Measurements from ENCODE around the gene TFPI. TPM values are rescaled to one million over a fixed set of nuclear protein-coding genes. Genes with fewer than 3 reads are reported as not detected.

The TFPI gene
- total RNA-seq, 5 donors from 2014 or later (not counting 1 experiment from before 2014, with no cell fraction given) = 0.47 to 1.5 (median 1.0) TPM

- H3K4me3 Mint-ChIP-seq = no peak overlapping the region
- CTCF ChIA-PET = no interaction called here
- 68% methylated on average over 3 of the region's 3 CpGs for WGBS (ENCODE audit: insufficient coverage)
- DNase-seq = no peak
- Histone ChIP-seq H3K27ac (ENCODE audit: low read length) (no peak overlapping the region), H3K36me3 (ENCODE audit: control insufficient read depth in 2 of 2, extremely low read depth in 1 of 2, insufficient read depth in 1 of 2, low read length in 1 of 2) (no peaks in the 10 kb centered on the region), H3K4me1 (ENCODE audit: control insufficient read depth in 1 of 2, extremely low read depth in 1 of 2, insufficient read depth in 2 of 2, low read length in 2 of 2) (peaks cover 0 to 9% of the 10 kb centered on the region in 2 experiments), H3K9me3 (no peaks in the 10 kb centered on the region), H3K4me3 (ENCODE audit: control insufficient read depth in 1 of 2, extremely low read depth in 1 of 2, low read length in 1 of 2) (no peak overlapping the region), H3K27me3 (replicated peaks in 1 of 2; ENCODE audit: control insufficient read depth in 2 of 2, extremely low read depth in 1 of 2, insufficient read depth in 2 of 2, low read length in 1 of 2) (no peaks in the 10 kb centered on the region)
- POLR2A ChIA-PET = interaction anchor here in 1 of 2 donors (0.6 kb wide), 1 partner anchor 920 kb away, joined by 4 read pairs; no protein-coding TSS in a partner anchor
- no peak for ATAC-seq (replicated peaks in 1 of 4)
- H3K27me3 Mint-ChIP-seq = peaks cover 0 to 4% of the 10 kb centered on the region in 2 donors
- H3K9me3 Mint-ChIP-seq = no peaks in the 10 kb centered on the region
- no peak overlapping the region for H3K27ac Mint-ChIP-seq
- peaks cover 5 to 6% (median 6%) of the 10 kb centered on the region in 3 donors for H3K4me1 Mint-ChIP-seq
- no peaks in the 10 kb centered on the region for H3K36me3 Mint-ChIP-seq
These were observed 4.2 kb downstream of the TFPI start for GRCh38 chr2:187549951-187550555.

- ATAC-seq (replicated peaks in 1 of 4) = no peak
- peaks cover 3 to 4% (median 3%) of the 10 kb centered on the region in 3 donors for H3K4me1 Mint-ChIP-seq
These were observed 5.0 kb downstream of the TFPI start for GRCh38 chr2:187549193-187549592.

GRCh38 chr2:187548656-187549055, 5.6 kb downstream of the TFPI start:
- Histone ChIP-seq H3K4me1 (ENCODE audit: control insufficient read depth in 1 of 2, extremely low read depth in 1 of 2, insufficient read depth in 2 of 2, low read length in 2 of 2) (peaks cover 0 to 6% of the 10 kb centered on the region in 2 experiments), H3K36me3 (ENCODE audit: control insufficient read depth in 2 of 2, extremely low read depth in 1 of 2, insufficient read depth in 1 of 2, low read length in 1 of 2) (no peaks in the 10 kb centered on the region), H3K4me3 (ENCODE audit: control insufficient read depth in 1 of 2, extremely low read depth in 1 of 2, low read length in 1 of 2) (no peak overlapping the region), H3K9me3 (no peaks in the 10 kb centered on the region), H3K27ac (ENCODE audit: low read length) (no peak overlapping the region), H3K27me3 (replicated peaks in 1 of 2; ENCODE audit: control insufficient read depth in 2 of 2, extremely low read depth in 1 of 2, insufficient read depth in 2 of 2, low read length in 1 of 2) (no peaks in the 10 kb centered on the region)
- CTCF ChIA-PET = no interaction called here
- DNase-seq (no peak), ATAC-seq (replicated peaks in 1 of 4) (no peak)
- Mint-ChIP-seq H3K27ac (no peak overlapping the region), H3K27me3 (no peaks in the 10 kb centered on the region), H3K36me3 (no peaks in the 10 kb centered on the region), H3K9me3 (no peaks in the 10 kb centered on the region), H3K4me3 (no peak overlapping the region), H3K4me1 (no peaks in the 10 kb centered on the region)
- POLR2A ChIA-PET = no interaction called here

More at GRCh38 chr2:187549193-187549592, 5.0 kb downstream of the TFPI start:
- H3K4me3 Mint-ChIP-seq = no peak overlapping the region
- ChIA-PET POLR2A (interaction anchor here in 1 of 2 donors (0.6 kb wide), 1 partner anchor 919 kb away, joined by 4 read pairs; no protein-coding TSS in a partner anchor), CTCF (no interaction called here)
- no peaks in the 10 kb centered on the region for H3K9me3 Mint-ChIP-seq
- peaks cover 0 to 9% of the 10 kb centered on the region in 2 experiments for H3K4me1 ChIP-seq (ENCODE audit: control insufficient read depth in 1 of 2, extremely low read depth in 1 of 2, insufficient read depth in 2 of 2, low read length in 2 of 2)
- no peak overlapping the region for H3K27ac ChIP-seq (ENCODE audit: low read length)
- H3K27me3 Mint-ChIP-seq = peaks cover 0 to 3% of the 10 kb centered on the region in 2 donors
- no peaks in the 10 kb centered on the region for H3K9me3 ChIP-seq
- H3K4me3 ChIP-seq (ENCODE audit: control insufficient read depth in 1 of 2, extremely low read depth in 1 of 2, low read length in 1 of 2) = no peak overlapping the region
- H3K36me3 Mint-ChIP-seq = no peaks in the 10 kb centered on the region
- H3K36me3 ChIP-seq (ENCODE audit: control insufficient read depth in 2 of 2, extremely low read depth in 1 of 2, insufficient read depth in 1 of 2, low read length in 1 of 2) = no peaks in the 10 kb centered on the region
- no peak overlapping the region for H3K27ac Mint-ChIP-seq
- DNase-seq = no peak
- no peaks in the 10 kb centered on the region for H3K27me3 ChIP-seq (replicated peaks in 1 of 2; ENCODE audit: control insufficient read depth in 2 of 2, extremely low read depth in 1 of 2, insufficient read depth in 2 of 2, low read length in 1 of 2)

- Histone ChIP-seq H3K27me3 (replicated peaks in 1 of 2; ENCODE audit: control insufficient read depth in 2 of 2, extremely low read depth in 1 of 2, insufficient read depth in 2 of 2, low read length in 1 of 2) (no peaks in the 10 kb centered on the region), H3K36me3 (ENCODE audit: control insufficient read depth in 2 of 2, extremely low read depth in 1 of 2, insufficient read depth in 1 of 2, low read length in 1 of 2) (no peaks in the 10 kb centered on the region), H3K4me1 (ENCODE audit: control insufficient read depth in 1 of 2, extremely low read depth in 1 of 2, insufficient read depth in 2 of 2, low read length in 2 of 2) (no peaks in the 10 kb centered on the region), H3K27ac (ENCODE audit: low read length) (no peak overlapping the region), H3K9me3 (no peaks in the 10 kb centered on the region), H3K4me3 (ENCODE audit: control insufficient read depth in 1 of 2, extremely low read depth in 1 of 2, low read length in 1 of 2) (no peak overlapping the region)
- Mint-ChIP-seq H3K9me3 (no peaks in the 10 kb centered on the region), H3K27me3 (no peaks in the 10 kb centered on the region), H3K36me3 (no peaks in the 10 kb centered on the region), H3K4me3 (no peak overlapping the region), H3K27ac (no peak overlapping the region), H3K4me1 (no peaks in the 10 kb centered on the region)
- no peak for DNase-seq
- POLR2A ChIA-PET = no interaction called here
- CTCF ChIA-PET = interaction anchor here in 1 of 2 donors (0.5 kb wide), 1 partner anchor 53 kb away, joined by 5 read pairs; no protein-coding TSS in a partner anchor
- WGBS (ENCODE audit: insufficient coverage) = 10% methylated on average over 2 of the region's 2 CpGs
- ATAC-seq (replicated peaks in 1 of 4) = no peak
These were observed 6.8 kb downstream of the TFPI start for GRCh38 chr2:187547353-187547979.

- Mint-ChIP-seq H3K4me1 (no peaks in the 10 kb centered on the region), H3K27ac (no peak overlapping the region), H3K9me3 (no peaks in the 10 kb centered on the region), H3K36me3 (no peaks in the 10 kb centered on the region), H3K4me3 (no peak overlapping the region), H3K27me3 (no peaks in the 10 kb centered on the region)
- ATAC-seq (replicated peaks in 1 of 4) (no peak), DNase-seq (no peak)
- H3K4me3 ChIP-seq (ENCODE audit: control insufficient read depth in 1 of 2, extremely low read depth in 1 of 2, low read length in 1 of 2) = no peak overlapping the region
- H3K27me3 ChIP-seq (replicated peaks in 1 of 2; ENCODE audit: control insufficient read depth in 2 of 2, extremely low read depth in 1 of 2, insufficient read depth in 2 of 2, low read length in 1 of 2) = no peaks in the 10 kb centered on the region
- no peaks in the 10 kb centered on the region for H3K4me1 ChIP-seq (ENCODE audit: control insufficient read depth in 1 of 2, extremely low read depth in 1 of 2, insufficient read depth in 2 of 2, low read length in 2 of 2)
- WGBS (ENCODE audit: insufficient coverage) = no CpG with 5 or more reads among the region's 1 CpG
- ChIA-PET POLR2A (interaction anchor here in 1 of 2 donors (0.7 kb wide), 1 partner anchor 351 kb away, joined by 8 read pairs; no protein-coding TSS in a partner anchor), CTCF (interaction anchor here in 1 of 2 donors (0.5 kb wide), 1 partner anchor 53 kb away, joined by 5 read pairs; no protein-coding TSS in a partner anchor)
- H3K27ac ChIP-seq (ENCODE audit: low read length) = no peak overlapping the region
- H3K36me3 ChIP-seq (ENCODE audit: control insufficient read depth in 2 of 2, extremely low read depth in 1 of 2, insufficient read depth in 1 of 2, low read length in 1 of 2) = no peaks in the 10 kb centered on the region
- no peaks in the 10 kb centered on the region for H3K9me3 ChIP-seq
These were observed 7.4 kb downstream of the TFPI start for GRCh38 chr2:187546762-187547333.

GRCh38 chr2:187545238-187545751, 8.9 kb downstream of the TFPI start:
- Histone ChIP-seq H3K27me3 (replicated peaks in 1 of 2; ENCODE audit: control insufficient read depth in 2 of 2, extremely low read depth in 1 of 2, insufficient read depth in 2 of 2, low read length in 1 of 2) (no peaks in the 10 kb centered on the region), H3K27ac (ENCODE audit: low read length) (no peak overlapping the region), H3K4me1 (ENCODE audit: control insufficient read depth in 1 of 2, extremely low read depth in 1 of 2, insufficient read depth in 2 of 2, low read length in 2 of 2) (no peaks in the 10 kb centered on the region), H3K9me3 (no peaks in the 10 kb centered on the region), H3K36me3 (ENCODE audit: control insufficient read depth in 2 of 2, extremely low read depth in 1 of 2, insufficient read depth in 1 of 2, low read length in 1 of 2) (no peaks in the 10 kb centered on the region), H3K4me3 (ENCODE audit: control insufficient read depth in 1 of 2, extremely low read depth in 1 of 2, low read length in 1 of 2) (no peak overlapping the region)
- Mint-ChIP-seq H3K4me3 (no peak overlapping the region), H3K36me3 (no peaks in the 10 kb centered on the region), H3K27me3 (no peaks in the 10 kb centered on the region), H3K9me3 (no peaks in the 10 kb centered on the region), H3K4me1 (no peaks in the 10 kb centered on the region), H3K27ac (no peak overlapping the region)
- ChIA-PET CTCF (no interaction called here), POLR2A (no interaction called here)
- no peak for ATAC-seq (replicated peaks in 1 of 4)
- no CpG with 5 or more reads among the region's 1 CpG for WGBS (ENCODE audit: insufficient coverage)
- DNase-seq = no peak

All from T-cell (primary cell).